ENCODE measurements around the gene GATAD1.
"Not testable (repeated sequence)": the region's sequence is repeated elsewhere in the genome, so short reads cannot be mapped to it uniquely, and the experiment has no call there.

Gene GATAD1, protein sequence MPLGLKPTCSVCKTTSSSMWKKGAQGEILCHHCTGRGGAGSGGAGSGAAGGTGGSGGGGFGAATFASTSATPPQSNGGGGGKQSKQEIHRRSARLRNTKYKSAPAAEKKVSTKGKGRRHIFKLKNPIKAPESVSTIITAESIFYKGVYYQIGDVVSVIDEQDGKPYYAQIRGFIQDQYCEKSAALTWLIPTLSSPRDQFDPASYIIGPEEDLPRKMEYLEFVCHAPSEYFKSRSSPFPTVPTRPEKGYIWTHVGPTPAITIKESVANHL
- 21.0 to 46.5 (median 29.9) reads per million in 9 experiments for total RNA-seq

DNA sequence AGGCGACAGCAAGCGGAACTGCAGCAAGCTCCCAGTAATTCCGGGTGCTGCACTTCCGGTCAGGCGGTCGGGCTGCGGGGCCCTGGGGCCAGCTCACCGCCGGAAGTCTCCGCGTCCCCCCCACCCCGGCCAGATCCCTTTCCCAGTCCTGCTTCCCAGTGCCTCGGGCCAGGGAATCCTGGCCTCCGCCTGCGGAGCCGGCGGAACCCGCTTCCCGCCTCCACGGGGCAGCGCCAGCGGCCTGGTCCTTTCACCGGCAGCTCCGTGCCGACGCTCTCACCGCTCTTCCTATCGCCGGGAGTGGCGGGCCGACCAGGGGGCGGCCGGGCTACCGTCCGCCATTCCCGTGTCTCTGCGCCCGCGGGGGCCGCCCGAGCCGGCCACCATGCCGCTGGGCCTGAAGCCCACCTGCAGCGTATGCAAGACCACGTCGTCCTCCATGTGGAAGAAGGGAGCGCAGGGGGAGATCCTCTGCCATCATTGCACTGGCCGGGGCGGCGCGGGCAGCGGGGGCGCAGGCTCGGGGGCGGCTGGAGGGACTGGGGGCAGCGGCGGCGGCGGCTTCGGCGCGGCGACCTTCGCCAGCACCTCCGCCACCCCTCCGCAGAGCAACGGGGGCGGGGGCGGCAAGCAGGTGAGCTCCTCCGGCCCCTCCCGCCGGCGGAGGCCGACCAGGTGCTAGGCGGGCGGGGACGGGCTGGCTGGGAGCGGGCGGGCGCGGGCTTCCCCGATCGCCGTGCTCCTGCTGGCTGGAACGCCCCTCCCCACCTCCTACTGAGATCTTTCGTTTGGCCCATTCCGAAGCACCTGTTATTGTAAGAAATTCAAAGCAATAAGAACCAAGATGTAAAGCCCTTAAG, at the start of gene GATAD1:
Gene GATAD1 (plus strand): TSS at position 138 of the 860 bp plus-strand sequence. CDS start 248 bp downstream, at position 386.
- DNase-seq (peak; percentile 75 to 82 (median 75)), ATAC-seq (replicated peaks) (peak; percentile 78)
- peaks cover 4 to 11% of the 10 kb centered on the region in 2 donors for H3K4me1 Mint-ChIP-seq (ENCODE audit: low read depth in 2 of 2)
- peak within 1 kb of the TSS; percentile 97 for H3K27ac Mint-ChIP-seq
- peak within 1 kb of the TSS; percentile 85 to 91 for H3K4me3 Mint-ChIP-seq
- H3K9me3 Mint-ChIP-seq = no peaks in the 10 kb centered on the region
- no peaks in the 10 kb centered on the region for H3K27me3 Mint-ChIP-seq
- peaks cover 7% of the 10 kb centered on the region for H3K36me3 Mint-ChIP-seq (ENCODE audit: insufficient read depth)

DNA sequence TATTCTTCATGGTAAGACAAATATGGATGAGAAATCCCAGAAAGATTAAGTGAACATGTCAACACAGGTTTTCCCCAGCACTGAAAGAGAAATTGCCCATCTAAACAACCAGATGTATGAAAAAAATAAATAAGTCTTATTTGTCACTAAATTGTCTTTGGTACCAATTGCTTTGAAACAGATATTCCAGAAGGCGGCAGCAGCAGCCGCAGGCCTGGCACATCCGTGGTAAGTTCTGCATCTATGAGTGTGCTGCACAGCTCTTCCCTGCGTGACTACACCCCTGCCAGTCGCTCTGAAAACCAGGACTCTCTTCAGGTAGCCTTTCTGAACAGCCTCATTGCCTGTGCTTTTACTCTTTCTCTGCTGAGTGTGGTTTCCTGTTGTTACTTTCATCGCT, 49.7 kb upstream of the GATAD1 start:
- no peak for ATAC-seq (replicated peaks)
- Mint-ChIP-seq H3K9me3 (no peaks in the 10 kb centered on the region), H3K27ac (no peak overlapping the region), H3K36me3 (ENCODE audit: insufficient read depth) (peaks cover 33% of the 10 kb centered on the region), H3K4me3 (no peak overlapping the region), H3K4me1 (ENCODE audit: low read depth in 2 of 2) (no peaks in the 10 kb centered on the region), H3K27me3 (no peaks in the 10 kb centered on the region)
- no peak for DNase-seq

DNA sequence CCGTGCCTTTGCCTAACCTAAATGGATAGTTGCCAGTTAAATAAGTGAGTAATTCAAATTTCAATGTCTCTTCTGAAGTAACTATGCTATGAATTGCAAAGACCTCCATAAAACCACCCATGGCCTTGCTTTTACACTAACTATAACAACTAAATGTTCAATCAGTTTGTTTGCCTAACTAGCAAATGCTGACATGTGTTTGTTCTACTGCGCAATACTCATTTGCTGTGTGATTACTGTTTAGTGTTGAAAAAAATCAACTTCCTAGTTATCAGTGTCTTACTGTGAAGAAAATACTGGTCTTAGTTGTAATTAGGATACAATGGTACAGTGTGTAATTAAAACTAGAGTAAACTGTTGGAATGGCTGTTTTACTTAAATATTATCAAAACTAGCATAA, 47.3 kb upstream of the GATAD1 start:
- no peak overlapping the region for H3K4me3 Mint-ChIP-seq
- H3K4me1 Mint-ChIP-seq (ENCODE audit: low read depth in 2 of 2) = peaks cover 13 to 15% of the 10 kb centered on the region in 2 donors
- no peak for ATAC-seq (replicated peaks)
- H3K9me3 Mint-ChIP-seq = no peaks in the 10 kb centered on the region
- H3K36me3 Mint-ChIP-seq (ENCODE audit: insufficient read depth) = peaks cover 30% of the 10 kb centered on the region
- H3K27me3 Mint-ChIP-seq = no peaks in the 10 kb centered on the region
- DNase-seq = no peak
- H3K27ac Mint-ChIP-seq = no peak overlapping the region

DNA sequence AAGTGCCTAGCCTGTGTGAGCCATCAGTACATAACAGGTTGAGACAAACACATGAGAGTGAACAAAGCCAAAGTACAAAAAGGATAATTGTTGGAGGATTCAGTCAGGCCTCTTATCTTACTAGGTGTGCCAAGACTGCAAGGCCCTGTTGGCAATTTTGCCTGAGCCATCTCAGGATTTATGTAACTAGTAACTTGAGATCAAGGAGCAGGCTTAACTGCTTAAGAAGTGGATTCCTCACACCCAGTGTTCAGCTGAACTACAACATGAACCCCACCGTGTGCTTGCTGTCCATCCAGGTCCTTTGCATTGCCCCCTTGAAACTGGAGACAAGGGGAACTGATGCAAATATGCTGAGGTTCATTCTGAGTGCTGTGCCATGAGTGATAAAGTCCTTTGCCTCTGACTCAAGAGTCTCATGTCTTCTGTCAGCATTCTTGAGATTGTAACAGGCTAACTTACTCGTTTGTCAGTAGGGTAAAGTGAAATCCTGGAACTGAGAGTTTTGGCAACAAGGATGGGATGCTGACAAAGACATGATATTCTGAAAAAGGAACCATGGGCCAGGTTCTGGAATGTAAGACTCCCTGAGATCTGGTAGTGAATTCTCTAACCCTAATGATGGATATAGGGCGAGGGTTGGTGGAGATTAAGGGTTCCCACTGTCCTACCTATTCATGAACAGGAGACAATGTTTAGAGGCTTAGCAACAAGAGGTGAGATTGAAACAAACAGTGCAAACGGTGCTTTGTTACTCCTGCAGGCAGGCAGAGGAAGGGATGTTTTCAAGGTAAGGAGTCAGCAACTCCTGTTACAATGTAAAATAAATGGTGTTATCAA, 44.1 kb upstream of the GATAD1 start:
- peak overlapping the region; percentile 46 to 55 for H3K4me3 Mint-ChIP-seq
- peak overlapping the region; percentile 44 to 88 for H3K27ac Mint-ChIP-seq
- ATAC-seq (replicated peaks) (no peak), DNase-seq (no peak)
- H3K27me3 Mint-ChIP-seq = no peaks in the 10 kb centered on the region
- peaks cover 12% of the 10 kb centered on the region for H3K36me3 Mint-ChIP-seq (ENCODE audit: insufficient read depth)
- H3K9me3 Mint-ChIP-seq = no peaks in the 10 kb centered on the region
- peaks cover 13 to 15% of the 10 kb centered on the region in 2 donors for H3K4me1 Mint-ChIP-seq (ENCODE audit: low read depth in 2 of 2)

DNA sequence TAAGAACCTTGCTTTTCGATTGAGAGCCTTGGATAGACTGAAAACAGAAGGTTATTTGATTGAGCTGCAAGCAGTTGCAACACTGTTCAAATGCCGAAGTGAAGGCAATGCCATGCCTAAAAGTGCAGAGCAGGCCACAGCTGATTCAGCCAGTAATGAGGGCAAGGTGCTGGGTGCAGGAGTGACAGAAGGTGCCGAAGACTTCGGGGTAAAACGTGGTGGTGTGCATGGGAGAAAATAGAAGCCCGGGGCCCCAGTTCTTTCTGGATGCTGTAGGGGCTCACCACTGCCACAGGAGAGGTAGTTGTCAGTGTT, 43.6 kb upstream of the GATAD1 start:
- peaks cover 13 to 15% of the 10 kb centered on the region in 2 donors for H3K4me1 Mint-ChIP-seq (ENCODE audit: low read depth in 2 of 2)
- ATAC-seq (replicated peaks) = peak; percentile 34
- H3K27me3 Mint-ChIP-seq = no peaks in the 10 kb centered on the region
- peak overlapping the region; percentile 46 to 55 for H3K4me3 Mint-ChIP-seq
- no peaks in the 10 kb centered on the region for H3K9me3 Mint-ChIP-seq
- peaks cover 7% of the 10 kb centered on the region for H3K36me3 Mint-ChIP-seq (ENCODE audit: insufficient read depth)
- H3K27ac Mint-ChIP-seq = peak overlapping the region; percentile 44 to 88
- no peak for DNase-seq

DNA sequence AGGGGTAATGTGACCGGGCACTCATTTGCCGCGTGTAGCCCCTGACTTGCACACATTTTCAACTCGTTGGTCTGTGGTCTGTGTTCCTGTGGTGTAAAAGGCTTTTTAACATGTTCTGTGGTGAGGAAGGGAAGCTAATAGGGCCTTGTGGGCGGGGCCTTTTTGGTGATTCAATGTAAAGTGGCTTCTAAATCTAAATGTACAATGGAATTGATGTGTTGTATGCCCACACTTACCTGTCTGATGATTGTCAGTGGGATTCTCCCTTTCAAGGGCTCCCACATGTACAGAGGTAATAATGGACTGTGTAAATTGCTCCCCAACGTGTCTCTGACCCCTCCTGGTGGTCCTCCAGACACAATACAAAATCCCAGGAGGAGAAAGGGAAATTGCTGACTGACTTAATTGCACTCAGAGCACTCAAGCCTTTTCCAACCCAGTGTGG, 43.1 kb upstream of the GATAD1 start:
- ATAC-seq (replicated peaks) (peak; percentile 94), DNase-seq (peak; percentile 24 to 36 (median 33))
- Mint-ChIP-seq H3K9me3 (no peaks in the 10 kb centered on the region), H3K4me1 (ENCODE audit: low read depth in 2 of 2) (peaks cover 13 to 15% of the 10 kb centered on the region in 2 donors), H3K27ac (peak overlapping the region in 1 of 2 donors; percentile 88), H3K36me3 (ENCODE audit: insufficient read depth) (peaks cover 6% of the 10 kb centered on the region), H3K27me3 (no peaks in the 10 kb centered on the region), H3K4me3 (peak overlapping the region; percentile 46 to 55)

DNA sequence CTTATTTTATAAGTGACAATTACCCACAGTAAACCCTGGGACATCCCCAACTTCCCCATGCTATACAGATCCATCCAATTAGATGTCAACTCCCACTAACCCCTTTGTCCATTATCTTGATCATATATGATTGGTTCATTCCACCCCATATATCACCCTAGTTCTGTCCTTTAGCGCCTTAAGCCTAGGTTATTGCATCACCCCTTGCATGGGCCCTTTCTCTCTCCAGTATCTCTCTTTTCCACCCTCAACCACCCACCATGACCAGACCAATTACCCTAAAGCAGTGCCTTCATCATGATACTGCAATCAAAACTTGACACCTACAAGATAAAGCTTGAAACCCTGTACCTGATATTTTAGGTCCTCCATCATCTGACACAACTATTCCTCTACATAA, 37.9 kb upstream of the GATAD1 start:
- Mint-ChIP-seq H3K4me3 (no peak overlapping the region), H3K27me3 (peaks cover 22 to 42% of the 10 kb centered on the region in 2 donors), H3K36me3 (ENCODE audit: insufficient read depth) (peaks cover 3% of the 10 kb centered on the region), H3K9me3 (peaks cover 0 to 2% of the 10 kb centered on the region in 2 donors), H3K27ac (no peak overlapping the region), H3K4me1 (ENCODE audit: low read depth in 2 of 2) (peaks cover 2% of the 10 kb centered on the region in 2 donors)
- no peak for ATAC-seq (replicated peaks)
- no peak for DNase-seq

DNA sequence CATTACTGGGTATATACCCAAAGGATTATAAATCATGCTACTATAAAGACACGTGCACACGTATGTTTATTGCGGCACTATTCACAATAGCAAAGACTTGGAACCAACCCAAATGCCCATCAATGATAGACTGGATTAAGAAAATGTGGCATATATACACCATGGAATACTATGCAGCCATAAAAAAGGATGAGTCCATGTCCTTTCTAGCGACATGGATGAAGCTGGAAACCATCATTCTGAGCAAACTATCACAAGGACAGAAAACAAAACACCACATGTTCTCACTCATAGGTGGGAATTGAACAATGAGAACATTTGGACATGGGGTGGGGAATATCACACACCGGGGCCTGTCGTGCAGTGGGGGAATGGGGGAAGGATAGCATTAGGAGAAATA, 37.1 kb upstream of the GATAD1 start:
- H3K9me3 Mint-ChIP-seq; H3K4me1 Mint-ChIP-seq (ENCODE audit: low read depth in 2 of 2): not testable (repeated sequence)

DNA sequence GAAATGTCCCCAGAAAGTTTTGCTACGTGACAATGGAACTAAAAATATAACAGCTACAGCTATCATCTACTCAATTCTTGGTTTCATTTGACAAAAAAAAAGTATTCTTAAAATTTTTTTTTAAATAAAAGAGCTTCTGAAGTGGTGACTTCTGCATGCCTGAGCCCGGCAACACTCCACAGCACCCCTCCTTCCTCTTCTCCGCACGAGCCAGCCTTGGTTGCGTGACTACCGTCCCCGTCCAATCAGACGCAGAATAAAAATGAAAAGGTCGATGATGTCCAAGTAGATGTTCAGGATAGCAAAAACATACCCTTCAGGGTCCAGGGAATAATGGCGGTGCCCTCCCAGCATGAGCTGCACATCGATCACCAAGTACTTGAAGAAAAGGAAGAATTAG, 34.5 kb upstream of the GATAD1 start:
- no peak overlapping the region for H3K4me3 Mint-ChIP-seq
- H3K27me3 Mint-ChIP-seq = peaks cover 22 to 42% of the 10 kb centered on the region in 2 donors
- no peak for ATAC-seq (replicated peaks)
- no peak for DNase-seq
- H3K27ac Mint-ChIP-seq = no peak overlapping the region
- H3K4me1 Mint-ChIP-seq (ENCODE audit: low read depth in 2 of 2) = no peaks in the 10 kb centered on the region
- H3K9me3 Mint-ChIP-seq = peaks cover 0 to 2% of the 10 kb centered on the region in 2 donors
- peaks cover 3% of the 10 kb centered on the region for H3K36me3 Mint-ChIP-seq (ENCODE audit: insufficient read depth)

More for the DNA sequence above, 37.1 kb upstream of the GATAD1 start:
- H3K36me3 Mint-ChIP-seq (ENCODE audit: insufficient read depth); DNase-seq; ATAC-seq (replicated peaks); H3K4me3 Mint-ChIP-seq; H3K27ac Mint-ChIP-seq: not testable (repeated sequence)
- H3K27me3 Mint-ChIP-seq = peaks cover 22 to 42% of the 10 kb centered on the region in 2 donors

DNA sequence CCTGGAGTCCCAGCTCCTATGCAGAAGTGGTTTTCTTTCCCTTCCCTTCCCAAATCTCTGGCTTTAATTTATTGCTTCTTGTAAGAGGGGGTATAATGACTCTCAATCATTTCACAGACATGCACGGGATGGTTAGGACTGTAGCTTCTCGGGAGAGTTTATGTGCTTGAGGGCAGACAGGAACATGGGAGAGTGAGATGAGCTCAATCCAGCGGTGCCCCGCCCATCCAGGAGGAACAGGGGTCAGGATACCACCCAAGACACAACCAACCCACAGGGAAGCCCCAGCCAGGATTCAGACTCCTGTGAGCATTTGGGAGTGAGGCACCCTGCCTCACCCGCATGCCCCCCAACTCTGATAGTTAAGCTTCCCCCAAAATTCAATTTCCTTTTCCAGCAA, 33.7 kb upstream of the GATAD1 start:
- ATAC-seq (replicated peaks) (no peak), DNase-seq (no peak)
- H3K4me3 Mint-ChIP-seq = no peak overlapping the region
- peaks cover 22 to 42% of the 10 kb centered on the region in 2 donors for H3K27me3 Mint-ChIP-seq
- H3K27ac Mint-ChIP-seq = no peak overlapping the region
- H3K9me3 Mint-ChIP-seq = peaks cover 0 to 2% of the 10 kb centered on the region in 2 donors
- H3K4me1 Mint-ChIP-seq (ENCODE audit: low read depth in 2 of 2) = no peaks in the 10 kb centered on the region
- no peaks in the 10 kb centered on the region for H3K36me3 Mint-ChIP-seq (ENCODE audit: insufficient read depth)

DNA sequence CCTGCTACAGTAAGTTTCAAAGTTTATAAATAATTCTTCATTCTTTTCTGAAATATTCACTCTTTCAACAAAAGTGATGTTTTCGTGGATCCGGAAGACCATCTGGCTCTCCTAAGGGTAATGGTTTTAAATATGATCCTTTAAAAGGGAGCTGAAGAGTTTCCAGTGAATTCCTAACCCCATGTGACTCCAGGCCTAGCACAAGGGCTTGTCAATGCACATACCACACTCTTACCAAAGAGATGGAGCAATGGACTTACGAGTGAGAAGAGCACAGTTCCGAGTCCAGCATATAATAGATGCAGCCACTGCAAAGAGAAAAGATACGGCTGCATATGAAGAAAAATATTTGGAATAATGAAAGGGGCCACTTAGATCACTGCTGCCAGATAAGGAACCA, 32.1 kb upstream of the GATAD1 start:
- Mint-ChIP-seq H3K36me3 (ENCODE audit: insufficient read depth) (no peaks in the 10 kb centered on the region), H3K27ac (no peak overlapping the region)

DNA sequence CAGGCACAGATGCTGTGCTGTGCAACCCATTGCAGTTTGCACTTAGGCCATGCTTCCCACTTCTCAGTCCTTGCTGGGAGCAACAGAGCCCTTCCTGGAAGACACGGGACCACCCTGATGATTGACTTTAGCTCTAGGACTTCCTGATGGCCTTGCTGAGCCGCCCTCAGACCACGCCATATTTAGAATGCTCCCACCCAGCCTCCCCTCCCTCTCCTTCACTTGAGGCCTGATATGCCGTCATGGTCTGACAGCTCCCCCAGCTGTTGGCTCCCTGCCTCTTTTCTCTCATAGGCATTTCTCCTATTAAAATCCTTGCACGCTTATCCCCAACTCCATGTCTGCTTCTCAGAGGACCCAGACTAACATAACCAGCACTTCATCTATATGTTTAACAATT, 29.4 kb upstream of the GATAD1 start:
- ATAC-seq (replicated peaks) (no peak), DNase-seq (no peak)
- peaks cover 14 to 16% of the 10 kb centered on the region in 2 donors for H3K27me3 Mint-ChIP-seq
- H3K9me3 Mint-ChIP-seq = no peaks in the 10 kb centered on the region
- no peak overlapping the region for H3K4me3 Mint-ChIP-seq
- no peak overlapping the region for H3K27ac Mint-ChIP-seq
- H3K4me1 Mint-ChIP-seq (ENCODE audit: low read depth in 2 of 2) = no peaks in the 10 kb centered on the region
- no peaks in the 10 kb centered on the region for H3K36me3 Mint-ChIP-seq (ENCODE audit: insufficient read depth)

More for the DNA sequence above, 32.1 kb upstream of the GATAD1 start:
- Mint-ChIP-seq H3K4me3 (no peak overlapping the region), H3K27me3 (peaks cover 16 to 36% of the 10 kb centered on the region in 2 donors), H3K9me3 (no peaks in the 10 kb centered on the region), H3K4me1 (ENCODE audit: low read depth in 2 of 2) (no peaks in the 10 kb centered on the region)
- ATAC-seq (replicated peaks) (no peak), DNase-seq (no peak)
